Measurements from ENCODE around the gene GLIPR2. TPM values are rescaled to one million over a fixed set of nuclear protein-coding genes. Genes with fewer than 3 reads are reported as not detected.
A peak's percentile ranks its signal among the peaks of the same experiment; 100 is the strongest.
"Not testable (repeated sequence)": the region's sequence is repeated elsewhere in the genome, so short reads cannot be mapped to it uniquely, and the experiment has no call there.

The GLIPR2 gene
- total RNA-seq, 2 donors from 2014 or later = 17.7 to 22.7 TPM

GRCh38 chr9:36163786-36164170 is 27.2 kb downstream of the GLIPR2 start:
- DNase-seq (no peak), ATAC-seq (replicated peaks in 1 of 2) (no peak)
- no peaks in the 10 kb centered on the region for H3K27me3 Mint-ChIP-seq (ENCODE audit: low read depth)
- H3K9me3 Mint-ChIP-seq = no peaks in the 10 kb centered on the region
- no peak overlapping the region for H3K27ac Mint-ChIP-seq
- H3K4me1 Mint-ChIP-seq (ENCODE audit: low read depth) = peaks cover 2% of the 10 kb centered on the region
- peaks cover 0 to 1% of the 10 kb centered on the region in 2 donors for H3K36me3 Mint-ChIP-seq (ENCODE audit: insufficient read depth in 2 of 2)
- H3K4me3 Mint-ChIP-seq = no peak overlapping the region

GRCh38 chr9:36164372-36164771 is 27.8 kb downstream of the GLIPR2 start:
- no peaks in the 10 kb centered on the region for H3K27me3 Mint-ChIP-seq (ENCODE audit: low read depth)
- DNase-seq = no peak
- no peak for ATAC-seq (replicated peaks in 1 of 2)
- H3K9me3 Mint-ChIP-seq = no peaks in the 10 kb centered on the region
- no peak overlapping the region for H3K4me3 Mint-ChIP-seq
- H3K27ac Mint-ChIP-seq = no peak overlapping the region
- peaks cover 0 to under 1% of the 10 kb centered on the region in 2 donors for H3K36me3 Mint-ChIP-seq (ENCODE audit: insufficient read depth in 2 of 2)
- no peaks in the 10 kb centered on the region for H3K4me1 Mint-ChIP-seq (ENCODE audit: low read depth)

- H3K27ac Mint-ChIP-seq = no peak overlapping the region
- no peaks in the 10 kb centered on the region for H3K27me3 Mint-ChIP-seq (ENCODE audit: low read depth)
- H3K4me1 Mint-ChIP-seq (ENCODE audit: low read depth) = no peaks in the 10 kb centered on the region
- peak overlapping the region; percentile 35 to 62 for H3K4me3 Mint-ChIP-seq
- no peaks in the 10 kb centered on the region for H3K9me3 Mint-ChIP-seq
- DNase-seq (no peak), ATAC-seq (replicated peaks in 1 of 2) (no peak)
- no peaks in the 10 kb centered on the region for H3K36me3 Mint-ChIP-seq (ENCODE audit: insufficient read depth in 2 of 2)
Observed at GRCh38 chr9:36164989-36165388, 28.5 kb downstream of the GLIPR2 start.

GRCh38 chr9:36165826-36166167 is 29.3 kb downstream of the GLIPR2 start:
- Mint-ChIP-seq H3K27ac (peak overlapping the region; percentile 17), H3K27me3 (ENCODE audit: low read depth) (no peaks in the 10 kb centered on the region), H3K4me3 (peak overlapping the region; percentile 53 to 62), H3K9me3 (no peaks in the 10 kb centered on the region), H3K36me3 (ENCODE audit: insufficient read depth in 2 of 2) (no peaks in the 10 kb centered on the region), H3K4me1 (ENCODE audit: low read depth) (no peaks in the 10 kb centered on the region)
- DNase-seq (no peak), ATAC-seq (replicated peaks in 1 of 2) (no peak)

GRCh38 chr9:36166168-36166927 is 29.8 kb downstream of the GLIPR2 start:
- Mint-ChIP-seq H3K9me3 (no peaks in the 10 kb centered on the region), H3K27me3 (ENCODE audit: low read depth) (no peaks in the 10 kb centered on the region), H3K36me3 (ENCODE audit: insufficient read depth in 2 of 2) (no peaks in the 10 kb centered on the region), H3K4me3 (peak overlapping the region; percentile 81 to 82), H3K4me1 (ENCODE audit: low read depth) (no peaks in the 10 kb centered on the region), H3K27ac (no peak overlapping the region)
- DNase-seq = peak; percentile 87 to 91
- peak; percentile 97 to 98 for ATAC-seq (replicated peaks in 1 of 2)

GRCh38 chr9:36169166-36169565 is 32.6 kb downstream of the GLIPR2 start, which contains the start of gene CCIN:
CCIN (plus strand) TSS chr9:36169388; CDS start chr9:36169503, 115 bp downstream.
- Mint-ChIP-seq H3K27me3 (ENCODE audit: low read depth) (no peaks in the 10 kb centered on the region), H3K36me3 (ENCODE audit: insufficient read depth in 2 of 2) (no peaks in the 10 kb centered on the region), H3K4me3 (no peak within 1 kb of the TSS), H3K9me3 (no peaks in the 10 kb centered on the region), H3K4me1 (ENCODE audit: low read depth) (no peaks in the 10 kb centered on the region), H3K27ac (no peak within 1 kb of the TSS)
- DNase-seq (no peak), ATAC-seq (replicated peaks in 1 of 2) (no peak)

- no peak for ATAC-seq (replicated peaks in 1 of 2)
- no peak overlapping the region for H3K4me3 Mint-ChIP-seq
- H3K4me1 Mint-ChIP-seq (ENCODE audit: low read depth) = no peaks in the 10 kb centered on the region
- DNase-seq = no peak
- H3K27me3 Mint-ChIP-seq (ENCODE audit: low read depth) = no peaks in the 10 kb centered on the region
- H3K9me3 Mint-ChIP-seq = no peaks in the 10 kb centered on the region
- no peak overlapping the region for H3K27ac Mint-ChIP-seq
- H3K36me3 Mint-ChIP-seq (ENCODE audit: insufficient read depth in 2 of 2) = no peaks in the 10 kb centered on the region
Observed at GRCh38 chr9:36169708-36170107, 33.2 kb downstream of the GLIPR2 start.

GRCh38 chr9:36170531-36170930 is 34.0 kb downstream of the GLIPR2 start:
- Mint-ChIP-seq H3K27me3 (ENCODE audit: low read depth) (no peaks in the 10 kb centered on the region), H3K4me1 (ENCODE audit: low read depth) (no peaks in the 10 kb centered on the region), H3K27ac (no peak overlapping the region), H3K36me3 (ENCODE audit: insufficient read depth in 2 of 2) (no peaks in the 10 kb centered on the region), H3K4me3 (no peak overlapping the region), H3K9me3 (no peaks in the 10 kb centered on the region)
- no peak for ATAC-seq (replicated peaks in 1 of 2)
- DNase-seq = no peak

- H3K9me3 Mint-ChIP-seq = no peaks in the 10 kb centered on the region
- no peak overlapping the region for H3K4me3 Mint-ChIP-seq
- H3K36me3 Mint-ChIP-seq (ENCODE audit: insufficient read depth in 2 of 2) = no peaks in the 10 kb centered on the region
- H3K27ac Mint-ChIP-seq = no peak overlapping the region
- H3K4me1 Mint-ChIP-seq (ENCODE audit: low read depth) = peaks cover 5% of the 10 kb centered on the region
- DNase-seq (no peak), ATAC-seq (replicated peaks in 1 of 2) (no peak)
- H3K27me3 Mint-ChIP-seq (ENCODE audit: low read depth) = no peaks in the 10 kb centered on the region
Observed at GRCh38 chr9:36173861-36174260, 37.3 kb downstream of the GLIPR2 start.

- no peaks in the 10 kb centered on the region for H3K36me3 Mint-ChIP-seq (ENCODE audit: insufficient read depth in 2 of 2)
- no peak for ATAC-seq (replicated peaks in 1 of 2)
- no peaks in the 10 kb centered on the region for H3K27me3 Mint-ChIP-seq (ENCODE audit: low read depth)
- no peak for DNase-seq
- no peak overlapping the region for H3K4me3 Mint-ChIP-seq
- no peaks in the 10 kb centered on the region for H3K9me3 Mint-ChIP-seq
- no peak overlapping the region for H3K27ac Mint-ChIP-seq
- peaks cover 5% of the 10 kb centered on the region for H3K4me1 Mint-ChIP-seq (ENCODE audit: low read depth)
Observed at GRCh38 chr9:36174271-36174670, 37.7 kb downstream of the GLIPR2 start.

- Mint-ChIP-seq H3K4me3 (no peak overlapping the region), H3K27me3 (ENCODE audit: low read depth) (no peaks in the 10 kb centered on the region), H3K36me3 (ENCODE audit: insufficient read depth in 2 of 2) (no peaks in the 10 kb centered on the region), H3K4me1 (ENCODE audit: low read depth) (peaks cover 5% of the 10 kb centered on the region), H3K9me3 (no peaks in the 10 kb centered on the region), H3K27ac (no peak overlapping the region)
- no peak for ATAC-seq (replicated peaks in 1 of 2)
- DNase-seq = no peak
Observed at GRCh38 chr9:36174731-36175130, 38.2 kb downstream of the GLIPR2 start.

- not testable (repeated sequence) for H3K27me3 Mint-ChIP-seq (ENCODE audit: low read depth); H3K9me3 Mint-ChIP-seq; H3K36me3 Mint-ChIP-seq (ENCODE audit: insufficient read depth in 2 of 2); DNase-seq; H3K4me1 Mint-ChIP-seq (ENCODE audit: low read depth); H3K27ac Mint-ChIP-seq; ATAC-seq (replicated peaks in 1 of 2); H3K4me3 Mint-ChIP-seq
Observed at GRCh38 chr9:36175209-36175608, 38.7 kb downstream of the GLIPR2 start.

GRCh38 chr9:36176496-36176895 is 40.0 kb downstream of the GLIPR2 start:
- not testable (repeated sequence) for DNase-seq; H3K4me3 Mint-ChIP-seq; H3K9me3 Mint-ChIP-seq; H3K4me1 Mint-ChIP-seq (ENCODE audit: low read depth); H3K36me3 Mint-ChIP-seq (ENCODE audit: insufficient read depth in 2 of 2); H3K27me3 Mint-ChIP-seq (ENCODE audit: low read depth); ATAC-seq (replicated peaks in 1 of 2); H3K27ac Mint-ChIP-seq

- DNase-seq (no peak), ATAC-seq (replicated peaks in 1 of 2) (no peak)
- H3K27ac Mint-ChIP-seq = no peak overlapping the region
- no peaks in the 10 kb centered on the region for H3K36me3 Mint-ChIP-seq (ENCODE audit: insufficient read depth in 2 of 2)
- H3K4me3 Mint-ChIP-seq = no peak overlapping the region
- peaks cover 5% of the 10 kb centered on the region for H3K4me1 Mint-ChIP-seq (ENCODE audit: low read depth)
- H3K27me3 Mint-ChIP-seq (ENCODE audit: low read depth) = no peaks in the 10 kb centered on the region
- H3K9me3 Mint-ChIP-seq = no peaks in the 10 kb centered on the region
Observed at GRCh38 chr9:36177571-36177970, 41.0 kb downstream of the GLIPR2 start.
